Effector CD4-positive, alpha-beta T cell (primary cell): ENCODE measurements around the gene C2CD4B.

ENCODE experiments used
- DNase-seq: peaks from one replicate; pipeline ENCODE4 v3.0.0-alpha.2; 2020

The C2CD4B gene

GRCh38 chr15:62147551-62147950 is 17.5 kb downstream of the C2CD4B start:
- no peak for DNase-seq

- DNase-seq: no peak
Measured at GRCh38 chr15:62147149-62147548, 17.9 kb downstream of the C2CD4B start.

- no peak for DNase-seq
Measured at GRCh38 chr15:62145015-62145735, 19.9 kb downstream of the C2CD4B start.

DNA sequence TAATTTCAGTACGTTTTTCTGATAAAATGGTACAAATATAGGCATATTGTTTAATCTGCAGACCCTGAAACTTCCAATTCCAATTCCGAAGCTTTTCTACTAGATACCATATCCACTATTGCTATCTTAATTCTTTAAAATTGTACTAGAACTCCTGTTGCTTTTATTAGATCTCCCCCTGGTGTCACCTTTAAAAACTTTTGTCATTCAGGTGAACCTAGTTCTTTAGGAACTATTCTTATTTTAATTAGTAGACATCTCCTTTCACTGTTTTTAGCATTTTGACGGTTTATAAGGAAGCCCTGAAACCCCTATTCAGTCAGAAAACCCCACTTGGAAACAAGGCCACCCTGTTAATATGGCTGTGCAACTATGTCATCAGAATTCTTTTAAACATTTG is 22.3 kb downstream of the C2CD4B start:
- DNase-seq: no peak

DNA sequence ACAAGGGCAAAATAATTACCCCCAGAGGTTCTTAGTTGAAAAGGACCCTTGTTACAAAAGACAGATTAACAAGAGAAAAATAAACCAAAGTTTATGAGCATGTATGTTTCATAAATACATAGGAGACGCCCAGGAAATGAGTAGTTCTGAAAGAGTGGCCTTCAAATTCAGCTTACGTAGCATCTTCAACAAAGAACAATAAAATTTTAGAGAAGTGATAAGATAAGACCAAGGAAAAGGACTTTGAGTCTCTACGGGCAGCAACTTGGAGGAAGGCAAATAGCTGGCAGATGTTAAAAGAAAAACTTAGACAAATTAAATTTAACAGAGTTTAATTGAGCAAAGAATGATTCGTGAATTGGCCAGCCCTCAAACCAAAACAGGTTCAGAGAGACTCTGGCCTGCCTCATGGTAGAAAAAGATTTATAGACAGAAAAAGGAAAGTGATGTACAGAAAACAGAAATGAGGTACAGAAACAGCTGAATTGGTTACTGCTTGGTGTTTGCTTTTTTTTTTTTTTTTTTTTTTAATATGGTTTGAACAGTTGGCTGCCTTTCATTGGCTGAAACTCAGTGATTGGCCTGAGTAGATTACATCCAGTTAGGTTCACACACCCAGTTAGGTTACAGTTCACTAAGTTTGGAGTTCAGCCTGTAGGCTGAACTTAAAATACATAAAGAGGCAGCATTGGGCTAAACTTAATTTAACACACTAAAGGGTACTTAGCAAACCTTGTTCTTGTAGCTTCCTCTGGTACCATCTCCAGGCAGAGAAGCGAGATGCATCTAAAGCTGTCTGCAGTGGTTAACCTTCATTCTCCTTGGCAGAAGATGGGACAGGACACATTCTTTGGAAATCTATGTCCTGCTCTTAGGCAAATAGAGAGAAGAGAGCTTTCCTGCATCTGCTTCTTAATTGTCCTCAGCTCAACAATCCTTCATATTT is 23.2 kb downstream of the C2CD4B start:
- DNase-seq: no peak

GRCh38 chr15:62141200-62141599 is 23.9 kb downstream of the C2CD4B start:
- no peak for DNase-seq

DNA sequence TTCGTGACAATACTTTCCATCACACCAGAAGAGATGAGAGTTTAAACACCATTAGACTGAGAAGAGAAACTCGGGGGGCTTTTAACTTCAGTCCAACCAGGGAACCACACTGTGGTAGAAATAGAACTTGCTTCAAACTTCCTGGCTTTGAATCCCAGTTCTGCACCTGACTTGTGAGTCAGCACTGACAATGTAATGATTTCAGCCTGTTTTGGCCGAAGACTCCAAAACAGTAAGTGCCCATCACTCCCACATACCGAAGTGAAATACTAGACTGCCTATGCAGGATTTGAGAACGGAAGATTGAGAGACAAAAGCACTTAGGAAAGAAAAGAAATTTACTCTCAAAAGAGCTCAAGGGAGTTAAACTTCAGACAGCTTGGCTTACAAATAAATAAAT is 27.0 kb downstream of the C2CD4B start:
- no peak for DNase-seq

- DNase-seq: no peak
Measured at GRCh38 chr15:62136911-62137865, 27.9 kb downstream of the C2CD4B start.

- no peak for DNase-seq
Measured at GRCh38 chr15:62135532-62136134, 29.5 kb downstream of the C2CD4B start.

GRCh38 chr15:62133141-62133540 is 31.9 kb downstream of the C2CD4B start:
- no peak for DNase-seq

GRCh38 chr15:62128916-62129315 is 36.2 kb downstream of the C2CD4B start:
- DNase-seq: no peak

- DNase-seq: no peak
Measured at GRCh38 chr15:62126364-62126763, 38.7 kb downstream of the C2CD4B start.

- DNase-seq: no peak
Measured at GRCh38 chr15:62125773-62126172, 39.3 kb downstream of the C2CD4B start.

DNA sequence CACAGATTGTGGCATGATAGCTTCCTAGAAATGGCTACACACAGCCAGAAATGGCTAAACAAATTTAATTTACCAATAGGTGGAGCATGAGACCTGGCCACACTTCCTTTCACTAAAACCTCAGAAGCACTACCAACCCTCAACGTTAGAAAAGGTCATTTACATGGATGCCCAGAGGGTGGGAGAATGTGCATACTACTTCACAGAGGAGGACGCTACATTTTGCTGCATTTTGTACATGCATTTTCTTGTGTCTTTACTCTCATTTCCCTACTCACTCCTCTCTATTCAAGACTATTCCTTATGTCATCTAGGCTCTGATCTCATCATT is 40.1 kb downstream of the C2CD4B start:
- no peak for DNase-seq

DNA sequence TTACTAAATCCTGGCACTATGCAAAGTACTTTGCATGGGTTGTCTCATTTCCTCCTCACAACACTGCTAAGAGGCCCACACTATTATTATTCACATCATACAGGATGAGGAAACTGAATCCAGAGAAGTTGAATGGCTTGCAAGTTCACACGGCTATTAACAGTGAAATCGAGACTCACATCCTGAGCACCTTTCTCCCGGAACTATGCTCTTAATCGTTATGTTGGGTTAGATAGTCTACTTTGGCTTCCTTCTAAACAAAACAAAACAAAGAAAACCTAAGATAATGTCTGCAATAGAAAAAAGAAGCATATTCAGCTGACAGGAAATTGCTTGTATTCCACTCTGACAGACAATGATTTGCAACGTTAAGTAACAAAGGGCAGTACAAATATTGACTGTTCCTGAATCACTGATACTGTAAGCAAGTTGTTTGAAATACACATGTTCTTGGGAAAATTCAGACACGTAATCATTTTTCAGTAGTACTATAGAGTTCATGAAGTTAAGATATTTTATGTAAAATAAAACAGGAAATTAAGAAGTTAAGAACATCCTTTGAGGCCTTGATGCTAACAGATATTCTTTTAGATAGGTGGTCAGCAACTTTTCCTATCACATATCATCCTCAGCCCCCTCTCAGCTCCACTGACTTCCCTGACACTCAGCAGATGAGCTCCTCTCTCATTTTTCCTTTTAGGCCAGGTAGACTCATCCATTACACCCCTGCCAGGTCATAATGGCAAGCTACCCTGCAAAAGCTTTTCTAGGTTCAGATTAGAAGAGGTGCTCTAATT is 40.7 kb downstream of the C2CD4B start:
- DNase-seq: no peak

DNA sequence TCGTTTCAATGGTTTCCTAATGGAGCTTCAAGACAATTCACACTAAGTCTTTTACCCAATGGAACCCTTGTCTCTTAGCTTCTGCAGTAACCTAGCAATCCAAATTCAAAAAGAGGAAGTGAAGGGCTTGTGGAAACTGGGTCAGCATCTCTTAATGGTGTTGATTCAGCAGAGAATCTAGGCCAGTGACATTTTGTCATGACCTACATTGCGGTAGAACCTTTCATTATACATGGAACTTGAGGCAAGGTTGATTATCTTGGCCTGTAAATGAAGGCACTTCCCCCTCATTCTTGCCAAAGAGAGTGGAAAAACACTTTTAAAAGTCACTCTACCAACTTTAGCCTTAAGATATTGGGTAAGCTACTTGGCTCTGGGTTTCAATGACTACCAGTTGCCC is 42.8 kb downstream of the C2CD4B start:
- DNase-seq: no peak

DNA sequence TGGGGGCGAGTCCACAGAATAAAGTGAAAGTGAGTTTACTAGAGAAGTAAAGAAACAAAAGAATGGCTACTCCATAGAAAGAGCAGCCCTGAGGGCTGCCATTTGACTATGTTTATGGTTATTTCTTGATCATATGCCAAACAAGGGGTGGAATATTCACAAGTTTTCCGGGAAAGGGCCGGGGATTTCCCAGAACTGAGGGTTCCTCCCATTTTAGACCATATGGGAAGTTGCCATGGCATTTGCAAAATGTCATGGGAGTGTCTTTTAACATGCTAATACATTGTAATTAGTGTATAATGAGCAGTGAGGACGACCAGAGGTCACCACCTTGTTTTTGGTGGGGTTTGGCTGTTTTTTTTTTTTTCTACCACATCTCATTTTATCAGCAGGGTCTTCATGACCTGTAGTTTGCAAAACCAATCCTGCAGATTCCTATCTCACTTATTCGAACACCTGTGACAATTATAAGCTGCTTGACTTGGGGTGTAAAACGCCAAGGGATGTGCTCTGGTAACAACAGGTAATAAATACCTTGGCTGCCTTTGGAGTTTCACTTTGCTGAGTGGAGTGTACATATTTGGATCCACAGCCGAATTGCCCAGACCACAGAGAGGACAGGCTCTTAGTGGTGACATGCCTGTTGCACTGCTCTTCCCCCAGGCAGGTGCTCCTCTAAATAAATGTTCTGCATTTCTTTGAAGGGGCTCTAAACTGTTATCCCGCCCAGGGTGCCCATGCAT is 43.6 kb downstream of the C2CD4B start:
- no peak for DNase-seq

DNA sequence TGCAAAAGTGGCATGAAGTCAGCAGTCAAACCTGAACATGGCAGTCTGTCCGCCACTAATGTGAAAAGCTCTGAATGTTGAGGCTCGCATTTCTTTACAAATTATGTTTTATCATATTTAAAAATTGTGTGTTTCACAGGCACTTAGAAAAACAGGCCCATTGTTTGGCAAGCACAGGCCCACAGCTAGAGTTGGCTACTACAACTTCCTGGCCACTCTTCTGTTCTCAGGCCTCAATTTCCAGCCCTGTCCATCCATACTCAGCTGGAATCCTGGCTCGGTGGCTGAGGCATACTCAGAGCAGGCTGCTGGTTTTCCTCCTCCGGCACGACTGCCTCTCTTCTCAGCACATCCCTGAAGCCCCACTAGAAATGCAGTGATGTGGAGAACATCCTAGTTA is 44.3 kb downstream of the C2CD4B start:
- DNase-seq: no peak

- DNase-seq: no peak
Measured at GRCh38 chr15:62119874-62120273, 45.2 kb downstream of the C2CD4B start.

GRCh38 chr15:62119227-62119864 is 45.7 kb downstream of the C2CD4B start:
- DNase-seq: no peak
